Pancreas (tissue), 10 donors: ENCODE results near the gene AAMP. TPM values are rescaled to one million over a fixed set of nuclear protein-coding genes. Genes with fewer than 3 reads are reported as not detected.

ENCODE experiments used
- ATAC-seq, 4 donors: fragments of 200-7000 bp; cut with Tn5 transposase; one replicate each; pipeline versions ENCODE4 v1.8.0 to v1.9.1; 2020; ENCODE audit warnings: mild to moderate bottlenecking in 4 of 4, moderate library complexity in 4 of 4
- DNase-seq, 6 donors: peaks; one replicate each; pipeline ENCODE4 v3.0.0-alpha.2; 2020
- FAIRE-seq: peaks from 2 replicates; lab custom pipeline; 2012; peaks lifted over from hg19 to GRCh38; lab: Jason Lieb, UNC
- H3K27ac ChIP-seq, 4 donors: fragments of 200-600 bp; sonication (generic); 1 replicate in 3 of 4; 2 replicates in 1 of 4; pipeline versions ENCODE4 v1.5.0 to v1.8.0; 2020
- H3K27me3 ChIP-seq, 4 donors: fragments of 200-600 bp; one replicate each; pipeline ENCODE4 v1.8.0; 2021
- H3K36me3 ChIP-seq, 3 donors: fragments of 200-600 bp; sonication (generic) in 1 of 3; one replicate each; pipeline versions ENCODE4 v1.5.0 to v1.8.0; 2020 to 2021
- H3K4me1 ChIP-seq, 3 donors: fragments of 200-600 bp; one replicate each; pipeline ENCODE4 v1.8.0; 2021
- H3K4me3 ChIP-seq, 4 donors: fragments of 200-600 bp; sonication (generic) in 2 of 4; one replicate each; pipeline versions ENCODE4 v1.5.0 to v1.8.0; 2020 to 2021
- H3K9me3 ChIP-seq, 4 donors: fragments of 200-600 bp; one replicate each; pipeline ENCODE4 v1.8.0; 2021
- WGBS, 2 donors: extraction: QIAGEN DNeasy Blood & Tissue Kit; methylation state at CpG; one replicate each; pipeline ENCODE4 v1.1.7; 2013; 5-methylcytosine and 5-hydroxymethylcytosine counted together
- intact Hi-C, 3 donors: fragments of 100-400 bp; cut with DNase I; formaldehyde crosslinking; loops; one replicate each; pipeline versions ENCODE4 v1.11.1 to v1.14.2; 2022
- microRNA-seq, 2 donors: library from miRNA; unstranded; fragments of <30 nt; microRNA quantifications; one replicate each; pipeline versions ENCODE4 to v1.1.0, GENCODE V29; 2019 to 2020
- polyA plus RNA-seq, 2 donors: library from polyadenylated mRNA; stranded (reverse); fragments of 200-250 nt; gene quantifications; one replicate each; pipeline ENCODE4 v1.2.3, GENCODE V29; 2013
- total RNA-seq, 6 donors: library from RNA; stranded (reverse); fragmentation: NEBNext Ultra II Directional in 4 of 6; extraction: Animal tissue kit (Norgen Biotek cat#: 25700) in 4 of 6; gene quantifications; one replicate each; pipeline versions ENCODE4 v1.2.1 to v1.2.4, GENCODE V29; 2021 to 2023
- TF ChIP-seq, protein P1 (sequence below), 4 donors: fragments of 200-600 bp; sonication (generic) in 3 of 4; IDR thresholded peaks; one replicate each; pipeline versions ENCODE4 v1.5.0 to v1.8.0; 2021; ENCODE audit warnings: antibody characterized with exemption in 4 of 4
- donor health status: healthy with polysubstance abuse.
- donor health status: DM: no; HTN: no; CAD: no; lungs with moderate emphysema.
- donor health status: DM: no; HTN: no; CAD: no.
- donor health status: control.
- donor health status: control.
- donor health status: Bipolar disorder and iron deficiency.
- donor health status: DM: yes; HTN: yes; CAD: no.
- donor health status: DM: no; HTN: no; CAD: no.
- donor health status: DM: no; HTN: no; CAD: no.
- donor health status: DM: yes; HTN: yes; CAD: no.

Gene AAMP
- total and polyA plus RNA-seq, 8 donors, result 34.0 to 85.5 (median 41.4) TPM

DNA sequence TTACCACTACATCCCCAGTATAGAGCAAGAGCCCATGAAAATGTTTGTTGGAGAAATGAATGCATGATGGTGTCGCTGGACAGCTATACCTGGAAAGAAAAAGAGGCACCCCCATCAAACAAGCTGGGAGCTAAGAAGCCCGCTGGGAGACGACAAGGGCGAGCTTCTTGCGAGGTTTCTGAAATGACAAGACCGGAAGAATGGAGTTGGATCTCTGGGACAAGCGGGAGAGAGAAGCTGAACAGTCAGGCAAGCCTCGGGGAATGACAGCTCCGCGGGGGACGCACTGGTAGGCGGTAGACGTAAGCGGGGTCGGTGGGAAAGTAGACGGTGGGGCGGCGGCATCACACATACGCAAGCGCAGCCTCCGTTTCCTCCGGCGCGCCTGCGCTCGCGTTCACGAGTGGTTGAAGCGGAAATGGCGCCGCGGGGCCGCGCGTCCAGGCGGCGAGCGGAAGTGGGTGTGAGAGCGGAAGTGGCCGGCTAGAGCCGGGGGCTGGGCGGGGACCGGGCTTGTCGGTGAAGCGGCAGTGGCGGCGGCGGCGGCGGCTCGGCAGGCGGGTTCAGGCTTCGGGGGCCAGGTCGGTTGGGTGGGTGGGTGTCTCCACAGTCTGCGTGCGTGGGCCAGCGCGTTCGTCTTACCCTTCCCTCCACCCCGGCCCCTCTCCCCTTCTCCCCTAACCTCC is 53.1 kb downstream of the AAMP start, which contains the start of gene ARPC2:
ARPC2 (plus strand) TSS at position 516 of the 686 bp plus-strand sequence. CDS start 282 bp downstream, outside the sequence.
- H3K27me3 ChIP-seq, result no peaks in the 10 kb centered on the region
- peak within 1 kb of the TSS; percentile 69 to 91 (median 82) for H3K4me3 ChIP-seq
- ATAC-seq (peak; percentile 97 to 99 (median 98)), DNase-seq (peak; percentile 88 to 97 (median 90)), FAIRE-seq (no peak)
- no peaks in the 10 kb centered on the region for H3K9me3 ChIP-seq
- 1% methylated on average over 21 to 54 of the region's 60 CpGs for WGBS, 2 donors
- H3K36me3 ChIP-seq, result no peaks in the 10 kb centered on the region
- H3K4me1 ChIP-seq, result peaks cover 0 to 23% (median 0%) of the 10 kb centered on the region in 3 donors
- peak within 1 kb of the TSS; percentile 79 to 94 (median 90) for H3K27ac ChIP-seq
- intact Hi-C loops, result no loop called here
- TF ChIP-seq, protein P1, sequence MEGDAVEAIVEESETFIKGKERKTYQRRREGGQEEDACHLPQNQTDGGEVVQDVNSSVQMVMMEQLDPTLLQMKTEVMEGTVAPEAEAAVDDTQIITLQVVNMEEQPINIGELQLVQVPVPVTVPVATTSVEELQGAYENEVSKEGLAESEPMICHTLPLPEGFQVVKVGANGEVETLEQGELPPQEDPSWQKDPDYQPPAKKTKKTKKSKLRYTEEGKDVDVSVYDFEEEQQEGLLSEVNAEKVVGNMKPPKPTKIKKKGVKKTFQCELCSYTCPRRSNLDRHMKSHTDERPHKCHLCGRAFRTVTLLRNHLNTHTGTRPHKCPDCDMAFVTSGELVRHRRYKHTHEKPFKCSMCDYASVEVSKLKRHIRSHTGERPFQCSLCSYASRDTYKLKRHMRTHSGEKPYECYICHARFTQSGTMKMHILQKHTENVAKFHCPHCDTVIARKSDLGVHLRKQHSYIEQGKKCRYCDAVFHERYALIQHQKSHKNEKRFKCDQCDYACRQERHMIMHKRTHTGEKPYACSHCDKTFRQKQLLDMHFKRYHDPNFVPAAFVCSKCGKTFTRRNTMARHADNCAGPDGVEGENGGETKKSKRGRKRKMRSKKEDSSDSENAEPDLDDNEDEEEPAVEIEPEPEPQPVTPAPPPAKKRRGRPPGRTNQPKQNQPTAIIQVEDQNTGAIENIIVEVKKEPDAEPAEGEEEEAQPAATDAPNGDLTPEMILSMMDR (IDR thresholded peaks at IDR 0.05), result peak in 3 of 4 donors; percentile 16 to 26 (median 18)

DNA sequence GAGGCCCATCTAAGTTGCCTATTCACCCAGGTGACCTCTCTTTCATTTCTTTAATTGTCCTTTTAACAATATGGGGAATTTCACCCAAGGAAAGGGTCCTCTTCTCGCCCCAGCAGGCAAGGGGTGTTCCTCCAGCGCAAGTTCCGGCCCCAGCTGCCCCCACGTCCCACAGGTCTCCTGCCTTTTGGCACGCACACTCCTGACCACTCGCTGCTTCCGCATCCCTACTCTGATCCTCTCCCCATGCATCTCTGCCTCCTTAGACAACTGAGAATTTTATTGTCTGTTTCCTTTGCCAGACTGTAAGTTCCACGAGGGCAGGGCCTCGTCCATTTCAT is 53.6 kb downstream of the AAMP start:
- peak in 4 of 6 donors; percentile 17 to 58 (median 34) for DNase-seq
- H3K27ac ChIP-seq, result peak overlapping the region; percentile 79 to 94 (median 90)
- H3K4me1 ChIP-seq, result peaks cover 0 to 18% (median 0%) of the 10 kb centered on the region in 3 donors
- intact Hi-C loops, result no loop called here
- TF ChIP-seq, protein P1 (IDR thresholded peaks at IDR 0.05), result no peak
- WGBS, 2 donors, result 39 to 41% methylated on average over 9 of the region's 9 CpGs
- peak overlapping the region; percentile 69 to 91 (median 82) for H3K4me3 ChIP-seq
- no peaks in the 10 kb centered on the region for H3K36me3 ChIP-seq
- no peak for FAIRE-seq
- peak in 3 of 4 donors; percentile 2 to 16 (median 3) for ATAC-seq
- no peaks in the 10 kb centered on the region for H3K27me3 ChIP-seq
- H3K9me3 ChIP-seq, result no peaks in the 10 kb centered on the region

Small RNAs within 50 kb of the gene (microRNA-seq; reads per million reads assigned to microRNA genes)
- 6.8 to 7.0 reads per million in 2 donors for gene MIR6513

Other genes starting within 250 kb of the AAMP start
- under 1 TPM in 1 of 6 donors, not detected in 5; 0.31 TPM for gene RUFY4, start 200.9 kb downstream of the AAMP start, total RNA-seq
- under 1 TPM in 1 of 2 donors, not detected in 1; 0.08 TPM for gene RUFY4, start 200.9 kb downstream of the AAMP start, polyA plus RNA-seq
- gene CXCR2, start 144.1 kb downstream of the AAMP start, total RNA-seq, result 1 to 10 TPM in 2 of 6 donors, under 1 TPM in 1, not detected in 3; 0.90 to 1.5 (median 1.1) TPM
- gene CXCR2, start 144.1 kb downstream of the AAMP start, polyA plus RNA-seq, result under 1 TPM; 0.07 to 0.11 TPM
- under 1 TPM in 3 of 6 donors, not detected in 3; 0.52 to 0.92 (median 0.59) TPM for gene CXCR1, start 103.2 kb downstream of the AAMP start, total RNA-seq
- gene CXCR1, start 103.2 kb downstream of the AAMP start, polyA plus RNA-seq, result under 1 TPM; 0.08 to 0.09 TPM
- gene ARPC2, start 52.9 kb downstream of the AAMP start, total RNA-seq, result 100 to 1,000 TPM in 1 of 6 donors, 10 to 100 TPM in 5; 43.4 to 102 (median 55.8) TPM
- gene ARPC2, start 52.9 kb downstream of the AAMP start, polyA plus RNA-seq, result 10 to 100 TPM; 37.4 to 90.7 TPM
- gene GPBAR1, start 9.1 kb downstream of the AAMP start, total RNA-seq, result 1 to 10 TPM in 3 of 6 donors, under 1 TPM in 3; 0.12 to 1.8 (median 0.76) TPM
- gene GPBAR1, start 9.1 kb downstream of the AAMP start, polyA plus RNA-seq, result 1 to 10 TPM; 2.1 to 2.3 TPM
- gene PNKD, start 382 bp upstream of the AAMP start, total RNA-seq, result 10 to 100 TPM; 17.2 to 32.2 (median 21.4) TPM
- gene PNKD, start 382 bp upstream of the AAMP start, polyA plus RNA-seq, result 10 to 100 TPM; 48.9 to 89.1 TPM
- 100 to 1,000 TPM; 147 to 196 (median 170) TPM for gene TMBIM1, start 22.4 kb upstream of the AAMP start, total RNA-seq
- 10 to 100 TPM; 56.6 to 84.1 TPM for gene TMBIM1, start 22.4 kb upstream of the AAMP start, polyA plus RNA-seq
- 1 to 10 TPM in 3 of 6 donors, under 1 TPM in 3; 0.64 to 2.7 (median 1.0) TPM for gene CATIP, start 86.7 kb upstream of the AAMP start, total RNA-seq
- gene CATIP, start 86.7 kb upstream of the AAMP start, polyA plus RNA-seq, result 1 to 10 TPM; 4.5 to 7.3 TPM
- gene SLC11A1, start 112.1 kb upstream of the AAMP start, total RNA-seq, result 10 to 100 TPM in 2 of 6 donors, 1 to 10 TPM in 3, under 1 TPM in 1; 0.51 to 16.2 (median 5.6) TPM
- gene SLC11A1, start 112.1 kb upstream of the AAMP start, polyA plus RNA-seq, result 1 to 10 TPM; 3.9 to 6.4 TPM
- gene CTDSP1, start 129.7 kb upstream of the AAMP start, total RNA-seq, result 10 to 100 TPM; 54.2 to 90.8 (median 71.5) TPM
- 10 to 100 TPM; 76.0 to 89.8 TPM for gene CTDSP1, start 129.7 kb upstream of the AAMP start, polyA plus RNA-seq
- gene VIL1, start 149.0 kb upstream of the AAMP start, total RNA-seq, result 10 to 100 TPM; 10.7 to 27.9 (median 17.6) TPM
- gene VIL1, start 149.0 kb upstream of the AAMP start, polyA plus RNA-seq, result 10 to 100 TPM; 10.1 to 12.6 TPM